Ovary (tissue), 9 donors: Measurements from ENCODE around the gene GNGT1. TPM values are rescaled to one million over a fixed set of nuclear protein-coding genes. Genes with fewer than 3 reads are reported as not detected.

ENCODE experiments used
- DNase-seq, 5 donors: peaks; one replicate each; pipeline ENCODE4 v3.0.0-alpha.2; 2019 to 2020
- H3K27ac ChIP-seq, 2 donors: fragments of 200-600 bp; one replicate each; pipeline versions ENCODE4 v1.5.1 to v1.8.0; 2019 to 2022
- H3K27me3 ChIP-seq: fragments of 200-600 bp; one replicate; pipeline ENCODE4 v1.8.0; 2022
- H3K36me3 ChIP-seq: fragments of 200-600 bp; sonication (generic); one replicate; pipeline ENCODE4 v1.5.1; 2019
- H3K4me1 ChIP-seq: one replicate; pipeline ENCODE4 v1.8.1; 2013; ENCODE audit warnings: mild to moderate bottlenecking, moderate library complexity; ENCODE audit not compliant: insufficient read depth
- H3K4me3 ChIP-seq: fragments of 200-600 bp; sonication (generic); one replicate; pipeline ENCODE4 v1.5.1; 2017
- H3K9me3 ChIP-seq, 2 donors: fragments of 200-600 bp in 1 of 2; sonication (generic) in 1 of 2; one replicate each; pipeline versions ENCODE4 v1.5.1 to v1.8.1; 2013 to 2019; ENCODE audit warnings: mild to moderate bottlenecking in 1 of 2, moderate library complexity in 1 of 2
- CTCF ChIP-seq, 3 donors: fragments of 450-650 bp in 2 of 3; fragments of 200-600 bp in 1 of 3; IDR thresholded peaks; one replicate each; pipeline versions ENCODE4 v1.5.1 to v1.8.0; 2016 to 2022; ENCODE audit warnings: antibody characterized with exemption in 3 of 3, mild to moderate bottlenecking in 1 of 3
- EP300 ChIP-seq: sonication (generic); formaldehyde crosslinking; IDR thresholded peaks from one replicate; pipeline ENCODE4 v1.6.1; 2017; ENCODE audit warnings: antibody characterized with exemption
- POLR2A ChIP-seq: fragments of 450-650 bp; IDR thresholded peaks from one replicate; pipeline ENCODE4 v1.6.1; 2017; ENCODE audit warnings: antibody characterized with exemption, mild to moderate bottlenecking, moderate library complexity
- WGBS, 3 donors: extraction: QIAGEN DNeasy Blood & Tissue Kit in 1 of 3; methylation state at CpG; one replicate each; pipeline versions ENCODE4 v1.1.5 to v1.1.7; 2013 to 2017; 5-methylcytosine and 5-hydroxymethylcytosine counted together
- intact Hi-C, 4 donors: fragments of 100-400 bp; cut with DNase I; formaldehyde crosslinking; loops; one replicate each; pipeline versions ENCODE4 v1.11.0 to v1.15.1; 2022 to 2023
- polyA plus RNA-seq, 2 donors: library from polyadenylated mRNA; stranded (reverse); fragments of 200-250 nt in 1 of 2; fragments of 350-450 nt in 1 of 2; fragmentation: Illumina TruSeq in 1 of 2; extraction: RNeasy Lipid Tissue Mini Kit (QIAGEN cat#74804) in 1 of 2; gene quantifications; one replicate each; pipeline ENCODE4 v1.2.3, GENCODE V29; 2013 to 2014
- small RNA-seq: library from RNA; depleted of rRNA; stranded (forward); fragments of <200 nt; gene quantifications from one replicate; pipeline ENCODE3, GENCODE V24; 2016
- total RNA-seq, 7 donors: library from RNA; depleted of rRNA in 2 of 7; stranded (reverse); fragments of >200 nt in 2 of 7; fragmentation: NEBNext Ultra II Directional in 3 of 7; extraction: Animal tissue kit (Norgen Biotek cat#: 25700) in 3 of 7; gene quantifications; one replicate each; pipeline versions ENCODE4 v1.1.0 to v1.2.4, GENCODE V29; 2016 to 2023
- donor health status: DM: no; HTN: no; CAD: no; lungs with moderate emphysema.
- donor health status: DM: no; HTN: no; CAD: no.
- donor health status: Bipolar disorder and iron deficiency.
- donor health status: DM: yes; HTN: yes; CAD: no.
- donor health status: DM: no; HTN: no; CAD: no.
- donor health status: DM: yes; HTN: yes; CAD: no.

The GNGT1 gene
- total and polyA plus RNA-seq, 9 donors, result 0.41 to 0.92 (median 0.68) TPM; not detected in 4

GRCh38 chr7:93957767-93958166 lies 51.4 kb downstream of the GNGT1 start:
- Histone ChIP-seq H3K4me3 (no peak overlapping the region), H3K4me1 (no peaks in the 10 kb centered on the region), H3K27ac (no peak overlapping the region), H3K9me3 (no peaks in the 10 kb centered on the region), H3K36me3 (no peaks in the 10 kb centered on the region), H3K27me3 (no peaks in the 10 kb centered on the region)
- 96 to 100% (median 100%) methylated on average over 1 of the region's 1 CpG for WGBS, 3 donors
- DNase-seq, result no peak
- intact Hi-C loops, result no loop called here
- TF ChIP-seq POLR2A, result no peak
- no peak for TF ChIP-seq EP300
- TF ChIP-seq CTCF (IDR thresholded peaks at IDR 0.05), result no peak

DNA sequence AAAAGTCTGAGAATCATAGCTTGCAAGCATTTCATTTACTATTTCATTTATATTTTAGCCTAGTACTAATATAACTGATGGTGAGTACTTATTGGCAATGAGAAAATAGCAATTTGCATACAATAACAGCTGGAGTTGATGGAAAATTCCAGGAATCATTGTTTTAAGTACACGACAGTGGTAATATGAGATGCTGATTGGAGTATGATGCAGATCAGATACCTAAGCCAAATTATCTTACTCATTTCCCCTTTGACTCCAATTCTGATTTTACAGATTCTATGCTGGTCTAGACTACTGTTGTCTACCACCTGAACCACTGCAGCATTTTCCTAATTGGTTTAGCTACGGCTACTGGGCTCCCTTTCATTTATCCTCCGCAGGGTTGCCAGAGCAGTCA lies 51.8 kb downstream of the GNGT1 start:
- WGBS, 3 donors, result 78 to 89% (median 87%) methylated on average over 3 of the region's 3 CpGs
- H3K27ac ChIP-seq, result no peak overlapping the region
- H3K36me3 ChIP-seq, result no peaks in the 10 kb centered on the region
- no peak for DNase-seq
- no peaks in the 10 kb centered on the region for H3K4me1 ChIP-seq
- TF ChIP-seq POLR2A, result no peak
- no peak for TF ChIP-seq EP300
- no peak for TF ChIP-seq CTCF (IDR thresholded peaks at IDR 0.05)
- intact Hi-C loops, result no loop called here
- H3K4me3 ChIP-seq, result no peak overlapping the region
- no peaks in the 10 kb centered on the region for H3K9me3 ChIP-seq
- no peaks in the 10 kb centered on the region for H3K27me3 ChIP-seq

GRCh38 chr7:93958651-93959050 lies 52.3 kb downstream of the GNGT1 start:
- Histone ChIP-seq H3K36me3 (no peaks in the 10 kb centered on the region), H3K27ac (no peak overlapping the region), H3K9me3 (no peaks in the 10 kb centered on the region), H3K27me3 (no peaks in the 10 kb centered on the region), H3K4me1 (no peaks in the 10 kb centered on the region), H3K4me3 (no peak overlapping the region)
- no peak for DNase-seq
- 90 to 94% (median 94%) methylated on average over 3 of the region's 3 CpGs for WGBS, 3 donors
- TF ChIP-seq EP300, result no peak
- no peak for TF ChIP-seq CTCF (IDR thresholded peaks at IDR 0.05)
- TF ChIP-seq POLR2A, result no peak
- intact Hi-C loops, result no loop called here

Small RNAs within 50 kb of the gene (small RNA-seq; reads per million reads assigned to genes)
- not detected for gene AC002076.2

Other genes starting within 250 kb of the GNGT1 start
- gene TFPI2, start 15.8 kb upstream of the GNGT1 start, total RNA-seq, result 100 to 1,000 TPM in 2 of 7 donors, 10 to 100 TPM in 5; 22.9 to 126 (median 47.2) TPM
- gene TFPI2, start 15.8 kb upstream of the GNGT1 start, polyA plus RNA-seq, result 10 to 100 TPM; 27.0 to 31.8 TPM
- 10 to 100 TPM; 34.8 to 70.7 (median 46.3) TPM for gene GNG11, start 15.2 kb downstream of the GNGT1 start, total RNA-seq
- 10 to 100 TPM; 56.4 to 81.0 TPM for gene GNG11, start 15.2 kb downstream of the GNGT1 start, polyA plus RNA-seq
- 10 to 100 TPM; 22.9 to 32.1 (median 26.9) TPM for gene BET1, start 97.8 kb downstream of the GNGT1 start, total RNA-seq
- gene BET1, start 97.8 kb downstream of the GNGT1 start, polyA plus RNA-seq, result 10 to 100 TPM; 26.1 to 35.9 TPM